Right cardiac atrium (tissue), 5 donors: Measurements from ENCODE around the gene HIGD1C. TPM values are rescaled to one million over a fixed set of nuclear protein-coding genes. Genes with fewer than 3 reads are reported as not detected.
"Not testable (repeated sequence)": the region's sequence is repeated elsewhere in the genome, so short reads cannot be mapped to it uniquely, and the experiment has no call there.

ENCODE experiments used
- ATAC-seq, 2 donors: fragments of 200-7000 bp; cut with Tn5 transposase; one replicate each; pipeline versions ENCODE4 v1.8.0 to v1.9.1; 2020; ENCODE audit warnings: moderate library complexity in 2 of 2, mild to moderate bottlenecking in 1 of 2
- DNase-seq, 3 donors: peaks; one replicate each; pipeline ENCODE4 v3.0.0-alpha.2; 2020
- H3K27ac ChIP-seq: one replicate; pipeline ENCODE4 v1.5.1; 2013; ENCODE audit warnings: mild to moderate bottlenecking, low read length, control low read depth, moderate library complexity
- H3K27me3 ChIP-seq: one replicate; pipeline ENCODE4 v1.6.1; 2013; ENCODE audit not compliant: control insufficient read depth, insufficient read depth
- H3K4me1 ChIP-seq: one replicate; pipeline ENCODE4 v1.6.1; 2013; ENCODE audit warnings: low read length; ENCODE audit not compliant: control insufficient read depth, insufficient read depth
- H3K4me3 ChIP-seq: one replicate; pipeline ENCODE4 v1.5.1; 2013; ENCODE audit warnings: low read length, control low read depth
- H3K9me3 ChIP-seq: one replicate; pipeline ENCODE4 v1.6.1; 2013; ENCODE audit warnings: low read length; ENCODE audit not compliant: control insufficient read depth
- WGBS: extraction: QIAGEN DNeasy Blood & Tissue Kit; methylation state at CpG from one replicate; pipeline ENCODE4 v1.1.7; 2013; 5-methylcytosine and 5-hydroxymethylcytosine counted together
- intact Hi-C, 4 donors: fragments of 100-400 bp; cut with DNase I; formaldehyde crosslinking; loops; one replicate each; pipeline versions ENCODE4 v1.11.0 to v1.14.0; 2022 to 2023
- polyA plus RNA-seq: library from polyadenylated mRNA; stranded (reverse); fragments of 200-250 nt; gene quantifications from one replicate; pipeline ENCODE4 v1.2.3, GENCODE V29; 2013
- total RNA-seq, 4 donors: library from RNA; stranded (reverse); fragmentation: NEBNext Ultra II Directional; extraction: Animal tissue kit (Norgen Biotek cat#: 25700); gene quantifications; one replicate each; pipeline ENCODE4 v1.2.1, GENCODE V29; 2021
- donor health status: healthy with polysubstance abuse.
- donor health status: DM: no; HTN: yes; CAD: no.
- donor health status: DM: no; HTN: no; CAD: no.
- donor health status: DM: no; HTN: yes; CAD: no; lungs with severe emphysema.
- donor health status: DM: yes; HTN: yes; CAD: no.

Gene HIGD1C
- total and polyA plus RNA-seq, 5 donors, result not detected

- 71% methylated on average over 6 of the region's 6 CpGs for WGBS
- DNase-seq (no peak), ATAC-seq (peak in 1 of 2 donors; percentile 26)
- H3K9me3 ChIP-seq, result no peaks in the 10 kb centered on the region
- no peaks in the 10 kb centered on the region for H3K27me3 ChIP-seq
- peaks cover 3% of the 10 kb centered on the region for H3K4me1 ChIP-seq
- intact Hi-C loops, result no loop called here
- no peak overlapping the region for H3K27ac ChIP-seq
- H3K4me3 ChIP-seq, result no peak overlapping the region
Measured at GRCh38 chr12:51004504-51004903, 52.2 kb downstream of the HIGD1C start.

- Histone ChIP-seq H3K9me3 (no peaks in the 10 kb centered on the region), H3K4me1 (peaks cover 3% of the 10 kb centered on the region), H3K27ac (no peak overlapping the region), H3K4me3 (no peak overlapping the region), H3K27me3 (no peaks in the 10 kb centered on the region)
- ATAC-seq, result no peak
- 95% methylated on average over 3 of the region's 3 CpGs for WGBS
- intact Hi-C loops, result no loop called here
- no peak for DNase-seq
Measured at GRCh38 chr12:51005030-51005429, 52.7 kb downstream of the HIGD1C start.

GRCh38 chr12:51005671-51006070 lies 53.3 kb downstream of the HIGD1C start:
- no peak overlapping the region for H3K4me3 ChIP-seq
- H3K9me3 ChIP-seq, result no peaks in the 10 kb centered on the region
- H3K27me3 ChIP-seq, result no peaks in the 10 kb centered on the region
- intact Hi-C loops, result no loop called here
- H3K4me1 ChIP-seq, result peaks cover 3% of the 10 kb centered on the region
- no peak for DNase-seq
- ATAC-seq, result no peak
- H3K27ac ChIP-seq, result no peak overlapping the region
- WGBS, result 85% methylated on average over 3 of the region's 3 CpGs

- Histone ChIP-seq H3K4me1 (peaks cover 3% of the 10 kb centered on the region), H3K9me3 (no peaks in the 10 kb centered on the region), H3K27ac (peak overlapping the region; percentile 52), H3K27me3 (no peaks in the 10 kb centered on the region), H3K4me3 (peak overlapping the region; percentile 60)
- ATAC-seq (no peak), DNase-seq (no peak)
- 95% methylated on average over 1 of the region's 1 CpG for WGBS
- intact Hi-C loops, result no loop called here
Measured at GRCh38 chr12:51008329-51009055, 56.1 kb downstream of the HIGD1C start.

GRCh38 chr12:51009056-51009440 lies 56.7 kb downstream of the HIGD1C start:
- peaks cover 3% of the 10 kb centered on the region for H3K4me1 ChIP-seq
- 58% methylated on average over 8 of the region's 8 CpGs for WGBS
- H3K4me3 ChIP-seq, result peak overlapping the region; percentile 60
- ATAC-seq (peak; percentile 86 to 94), DNase-seq (peak; percentile 67 to 86 (median 74))
- no peaks in the 10 kb centered on the region for H3K9me3 ChIP-seq
- no peaks in the 10 kb centered on the region for H3K27me3 ChIP-seq
- intact Hi-C loops, result no loop called here
- peak overlapping the region; percentile 42 for H3K27ac ChIP-seq

GRCh38 chr12:51011955-51012354 lies 59.6 kb downstream of the HIGD1C start:
- intact Hi-C loops, result no loop called here
- no peak overlapping the region for H3K4me3 ChIP-seq
- H3K27ac ChIP-seq, result no peak overlapping the region
- no peaks in the 10 kb centered on the region for H3K9me3 ChIP-seq
- DNase-seq (peak in 1 of 3 donors; percentile 55), ATAC-seq (peak in 1 of 2 donors; percentile 68)
- H3K4me1 ChIP-seq, result no peaks in the 10 kb centered on the region
- 79% methylated on average over 4 of the region's 4 CpGs for WGBS
- no peaks in the 10 kb centered on the region for H3K27me3 ChIP-seq

- 65% methylated on average over 5 of the region's 5 CpGs for WGBS
- ATAC-seq (no peak), DNase-seq (no peak)
- Histone ChIP-seq H3K9me3 (no peaks in the 10 kb centered on the region), H3K27me3 (no peaks in the 10 kb centered on the region), H3K27ac (no peak overlapping the region), H3K4me1 (peaks cover 1% of the 10 kb centered on the region), H3K4me3 (no peak overlapping the region)
- intact Hi-C loops, result no loop called here
Measured at GRCh38 chr12:51012570-51013236, 60.4 kb downstream of the HIGD1C start.

GRCh38 chr12:51013441-51013840 lies 61.1 kb downstream of the HIGD1C start:
- 97% methylated on average over 7 of the region's 7 CpGs for WGBS
- DNase-seq (no peak), ATAC-seq (no peak)
- no peak overlapping the region for H3K4me3 ChIP-seq
- H3K9me3 ChIP-seq, result no peaks in the 10 kb centered on the region
- H3K27ac ChIP-seq, result no peak overlapping the region
- H3K27me3 ChIP-seq, result no peaks in the 10 kb centered on the region
- intact Hi-C loops, result no loop called here
- H3K4me1 ChIP-seq, result peaks cover 1% of the 10 kb centered on the region

- WGBS, result 86% methylated on average over 9 of the region's 9 CpGs
- DNase-seq, H3K27ac ChIP-seq, H3K9me3 ChIP-seq, intact Hi-C loops, H3K4me3 ChIP-seq, H3K4me1 ChIP-seq, ATAC-seq, H3K27me3 ChIP-seq: not testable (repeated sequence)
Measured at GRCh38 chr12:51014467-51014866, 62.1 kb downstream of the HIGD1C start.

- no peak overlapping the region for H3K4me3 ChIP-seq
- DNase-seq (no peak), ATAC-seq (no peak)
- no peaks in the 10 kb centered on the region for H3K27me3 ChIP-seq
- intact Hi-C loops, result no loop called here
- peaks cover 4% of the 10 kb centered on the region for H3K4me1 ChIP-seq
- H3K9me3 ChIP-seq, result no peaks in the 10 kb centered on the region
- no peak overlapping the region for H3K27ac ChIP-seq
Measured at GRCh38 chr12:51017452-51017851, 65.1 kb downstream of the HIGD1C start.

GRCh38 chr12:51018956-51019355 lies 66.6 kb downstream of the HIGD1C start:
- DNase-seq, result no peak
- WGBS, result 86% methylated on average over 2 of the region's 2 CpGs
- no peak overlapping the region for H3K27ac ChIP-seq
- peaks cover 4% of the 10 kb centered on the region for H3K4me1 ChIP-seq
- no peak for ATAC-seq
- H3K4me3 ChIP-seq, result no peak overlapping the region
- no peaks in the 10 kb centered on the region for H3K9me3 ChIP-seq
- intact Hi-C loops, result no loop called here
- no peaks in the 10 kb centered on the region for H3K27me3 ChIP-seq
